Body of pancreas (tissue), 4 donors: Measurements from ENCODE around the gene PDE7B.

ENCODE experiments used
- CTCF ChIP-seq, 7 experiments: fragments of 450-650 bp in 4 of 7; fragments of 200-600 bp in 3 of 7; sonication (generic) in 3 of 7; IDR thresholded peaks; one replicate each; pipeline ENCODE4 v1.5.1; 2016 to 2019; ENCODE audit warnings: antibody characterized with exemption in 7 of 7
- POLR2A ChIP-seq, 3 donors: fragments of 450-650 bp; IDR thresholded peaks; one replicate each; pipeline ENCODE4 v1.6.1; 2016; ENCODE audit warnings: antibody characterized with exemption in 3 of 3, mild to moderate bottlenecking in 2 of 3

GRCh38 chr6:136150961-136151360 is 299.5 kb downstream of the PDE7B start:
- TF ChIP-seq CTCF (IDR thresholded peaks at IDR 0.05) (no peak), POLR2A (IDR thresholded peaks at IDR 0.05) (no peak)
